MG63 (cell line): ENCODE data around the gene ADAMTS16. TPM values are rescaled to one million over a fixed set of nuclear protein-coding genes. Genes with fewer than 3 reads are reported as not detected.

ENCODE experiments used
- DNase-seq: peaks from one replicate; pipeline ENCODE4 v3.0.0-alpha.2; 2020
- H3K27me3 ChIP-seq: fragments of 250-450 bp; sonication (Bioruptor Pico); 2 replicates; pipeline ENCODE4 v1.5.1; 2020; ENCODE audit warnings: mild to moderate bottlenecking, moderate library complexity
- H3K36me3 ChIP-seq: fragments of 250-450 bp; sonication (Bioruptor Pico); 2 replicates; pipeline ENCODE4 v1.5.1; 2020; ENCODE audit warnings: mild to moderate bottlenecking, moderate library complexity
- H3K4me3 ChIP-seq: fragments of 250-450 bp; sonication (Bioruptor Pico); 2 replicates; pipeline ENCODE4 v1.5.1; 2020; ENCODE audit warnings: mild to moderate bottlenecking, moderate library complexity
- H3K9me3 ChIP-seq: fragments of 250-450 bp; sonication (Bioruptor Pico); 2 replicates; pipeline ENCODE4 v1.5.1; 2020; ENCODE audit warnings: mild to moderate bottlenecking, moderate library complexity
- total RNA-seq: library from RNA; depleted of rRNA; stranded (reverse); fragments of >200 nt; shearing (Covaris generic); gene quantifications from 2 replicates; pipeline ENCODE4 v1.2.3, GENCODE V29; 2014; ENCODE audit warnings: low replicate concordance

The ADAMTS16 gene
- total RNA-seq, 1 experiment from 2014 or later, result not detected

GRCh38 chr5:5301176-5301575 is 161.0 kb downstream of the ADAMTS16 start:
- Histone ChIP-seq H3K36me3 (no peaks in the 10 kb centered on the region), H3K27me3 (no peaks in the 10 kb centered on the region; the same call in none of the 2 replicates), H3K4me3 (no peak overlapping the region), H3K9me3 (peaks cover 2% of the 10 kb centered on the region; the same call in 1 of the 2 replicates)
- no peak for DNase-seq

DNA sequence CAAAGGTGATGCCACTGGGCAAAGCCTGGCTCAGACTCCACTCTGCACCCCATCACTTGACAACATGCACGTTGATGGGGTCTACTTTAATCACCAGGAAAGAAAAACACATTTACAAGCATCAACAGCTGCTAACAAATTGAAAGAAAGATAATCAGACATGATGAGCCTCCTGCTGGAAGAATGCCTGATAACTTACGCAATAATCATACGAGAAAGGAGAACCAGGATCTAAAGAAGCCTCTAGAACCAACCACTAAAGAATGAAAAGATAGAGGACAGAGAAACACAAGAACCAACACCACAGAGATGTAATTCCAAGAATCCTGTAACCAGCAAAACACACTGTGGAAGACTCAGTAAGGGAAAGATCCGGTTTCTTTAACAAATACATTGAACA is 162.1 kb downstream of the ADAMTS16 start:
- DNase-seq, result no peak
- H3K36me3 ChIP-seq, result no peaks in the 10 kb centered on the region
- peaks cover 2% of the 10 kb centered on the region; the same call in 1 of the 2 replicates for H3K9me3 ChIP-seq
- H3K27me3 ChIP-seq, result no peaks in the 10 kb centered on the region; the same call in none of the 2 replicates
- no peak overlapping the region for H3K4me3 ChIP-seq

DNA sequence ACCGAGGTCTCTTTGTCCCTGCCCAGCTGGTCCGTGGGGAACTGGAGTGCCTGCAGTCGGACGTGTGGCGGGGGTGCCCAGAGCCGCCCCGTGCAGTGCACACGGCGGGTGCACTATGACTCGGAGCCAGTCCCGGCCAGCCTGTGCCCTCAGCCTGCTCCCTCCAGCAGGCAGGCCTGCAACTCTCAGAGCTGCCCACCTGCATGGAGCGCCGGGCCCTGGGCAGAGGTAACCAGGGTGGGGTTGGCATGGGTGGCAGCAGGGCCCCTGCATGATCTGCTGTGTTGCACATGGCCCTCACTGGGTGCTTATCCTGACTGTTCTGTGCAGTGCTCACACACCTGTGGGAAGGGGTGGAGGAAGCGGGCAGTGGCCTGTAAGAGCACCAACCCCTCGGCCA is 163.1 kb downstream of the ADAMTS16 start:
- DNase-seq, result no peak
- Histone ChIP-seq H3K9me3 (peaks cover 2% of the 10 kb centered on the region; the same call in 1 of the 2 replicates), H3K36me3 (no peaks in the 10 kb centered on the region), H3K27me3 (no peaks in the 10 kb centered on the region; the same call in 1 of the 2 replicates), H3K4me3 (no peak overlapping the region)

DNA sequence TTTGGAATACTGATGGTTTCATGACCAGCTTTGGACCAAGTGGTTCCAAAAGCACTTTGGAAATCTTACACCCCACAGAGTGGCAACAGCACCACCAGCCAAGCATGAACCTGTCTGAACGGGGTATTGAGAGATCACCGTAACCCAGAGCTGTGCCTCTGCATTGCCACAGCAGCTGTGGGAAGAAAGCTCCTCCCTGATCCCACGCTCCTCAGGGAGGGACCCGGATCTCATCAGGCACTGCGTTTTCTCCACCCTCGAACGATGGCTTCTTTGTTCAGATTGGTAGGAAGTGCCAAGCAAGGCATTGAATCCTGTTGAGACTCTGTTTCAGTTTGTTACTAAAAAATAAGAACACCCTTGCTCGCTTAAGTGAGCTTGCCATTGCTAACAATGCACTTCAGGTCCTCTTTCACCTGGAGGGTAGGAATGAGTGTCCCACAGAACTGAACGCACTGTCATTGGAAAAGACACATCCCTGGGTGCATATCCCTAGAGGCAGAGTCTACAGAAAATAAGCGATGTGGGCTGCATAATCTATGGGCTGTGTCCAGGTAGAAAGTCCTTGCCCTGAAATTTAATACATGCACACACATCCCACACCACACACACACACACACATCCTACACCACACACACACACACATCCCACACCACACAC is 164.4 kb downstream of the ADAMTS16 start:
- Histone ChIP-seq H3K27me3 (no peaks in the 10 kb centered on the region; the same call in 1 of the 2 replicates), H3K4me3 (no peak overlapping the region), H3K36me3 (no peaks in the 10 kb centered on the region), H3K9me3 (peaks cover 2% of the 10 kb centered on the region; the same call in 1 of the 2 replicates)
- DNase-seq, result no peak

GRCh38 chr5:5306696-5307095 is 166.6 kb downstream of the ADAMTS16 start:
- no peaks in the 10 kb centered on the region for H3K36me3 ChIP-seq
- no peaks in the 10 kb centered on the region; the same call in 1 of the 2 replicates for H3K27me3 ChIP-seq
- peak; percentile 57 for DNase-seq

DNA sequence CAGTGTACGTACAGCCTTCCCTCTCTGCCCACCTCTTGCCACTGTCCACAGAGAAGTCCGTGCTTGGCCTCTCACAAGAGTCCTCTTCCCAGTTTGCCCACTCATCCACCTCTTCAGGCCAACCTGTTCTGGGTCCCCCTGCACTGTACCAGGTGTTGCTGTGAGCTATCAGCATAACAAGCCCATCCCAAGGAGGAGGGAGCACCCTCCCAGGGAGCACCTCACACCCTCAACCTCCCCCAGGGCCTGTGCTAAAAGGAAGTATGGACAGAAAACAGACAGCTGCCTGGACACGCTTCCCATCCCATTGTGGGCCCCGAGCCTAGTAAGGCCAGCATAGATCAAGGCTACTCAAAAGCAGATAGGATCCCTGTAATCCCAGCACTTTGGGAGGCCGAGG is 168.2 kb downstream of the ADAMTS16 start:
- H3K9me3 ChIP-seq, result no peaks in the 10 kb centered on the region
- no peaks in the 10 kb centered on the region for H3K27me3 ChIP-seq
- no peak for DNase-seq
- no peaks in the 10 kb centered on the region for H3K36me3 ChIP-seq
- no peak overlapping the region for H3K4me3 ChIP-seq

More at GRCh38 chr5:5306696-5307095, 166.6 kb downstream of the ADAMTS16 start:
- H3K9me3 ChIP-seq, result peaks cover 2% of the 10 kb centered on the region; the same call in 1 of the 2 replicates
- no peak overlapping the region for H3K4me3 ChIP-seq

- Histone ChIP-seq H3K9me3 (no peaks in the 10 kb centered on the region), H3K4me3 (no peak overlapping the region), H3K36me3 (no peaks in the 10 kb centered on the region), H3K27me3 (no peaks in the 10 kb centered on the region)
- DNase-seq, result no peak
Measured at GRCh38 chr5:5309645-5310044, 169.5 kb downstream of the ADAMTS16 start.

GRCh38 chr5:5313101-5313635 is 173.0 kb downstream of the ADAMTS16 start:
- H3K36me3 ChIP-seq, result no peaks in the 10 kb centered on the region

GRCh38 chr5:5314166-5314565 is 174.0 kb downstream of the ADAMTS16 start:
- no peak overlapping the region for H3K4me3 ChIP-seq
- H3K36me3 ChIP-seq, result no peaks in the 10 kb centered on the region
- H3K27me3 ChIP-seq, result peaks cover 4% of the 10 kb centered on the region; the same call in 1 of the 2 replicates
- no peak for DNase-seq
- H3K9me3 ChIP-seq, result no peaks in the 10 kb centered on the region

More at GRCh38 chr5:5313101-5313635, 173.0 kb downstream of the ADAMTS16 start:
- no peak for DNase-seq
- no peaks in the 10 kb centered on the region for H3K9me3 ChIP-seq
- H3K27me3 ChIP-seq, result no peaks in the 10 kb centered on the region
- H3K4me3 ChIP-seq, result no peak overlapping the region

GRCh38 chr5:5314626-5315025 is 174.5 kb downstream of the ADAMTS16 start:
- Histone ChIP-seq H3K4me3 (no peak overlapping the region), H3K36me3 (no peaks in the 10 kb centered on the region), H3K27me3 (peaks cover 8% of the 10 kb centered on the region; the same call in 1 of the 2 replicates), H3K9me3 (no peaks in the 10 kb centered on the region)
- no peak for DNase-seq

- DNase-seq, result no peak
- no peaks in the 10 kb centered on the region for H3K36me3 ChIP-seq
- H3K27me3 ChIP-seq, result peaks cover 8% of the 10 kb centered on the region; the same call in 1 of the 2 replicates
- H3K4me3 ChIP-seq, result no peak overlapping the region
- no peaks in the 10 kb centered on the region for H3K9me3 ChIP-seq
Measured at GRCh38 chr5:5315068-5315980, 175.2 kb downstream of the ADAMTS16 start.

DNA sequence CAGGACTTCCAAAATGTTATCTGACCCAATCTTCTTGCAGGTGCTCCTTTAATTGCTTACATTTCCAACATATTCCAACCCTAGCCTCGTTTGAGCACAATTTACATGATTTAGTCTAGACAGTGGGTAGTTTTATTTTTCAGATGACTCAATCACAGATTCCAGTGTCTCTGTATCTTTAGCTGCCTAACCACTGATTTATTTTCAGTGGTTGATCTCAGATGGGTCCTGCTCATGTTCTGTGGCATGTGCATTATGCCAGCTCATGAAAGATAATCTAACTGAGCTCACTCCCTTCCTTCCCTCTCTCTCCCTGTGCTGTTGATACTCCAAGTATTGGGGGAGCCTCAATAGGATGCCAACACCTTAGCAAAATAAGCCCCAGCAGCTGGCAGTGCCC is 176.2 kb downstream of the ADAMTS16 start:
- Histone ChIP-seq H3K36me3 (no peaks in the 10 kb centered on the region), H3K27me3 (peaks cover 12% of the 10 kb centered on the region; the same call in 1 of the 2 replicates), H3K9me3 (no peaks in the 10 kb centered on the region), H3K4me3 (no peak overlapping the region)
- DNase-seq, result no peak

- DNase-seq, result no peak
- Histone ChIP-seq H3K9me3 (no peaks in the 10 kb centered on the region), H3K4me3 (no peak overlapping the region), H3K36me3 (no peaks in the 10 kb centered on the region), H3K27me3 (peaks cover 24% of the 10 kb centered on the region; the same call in 1 of the 2 replicates)
Measured at GRCh38 chr5:5317976-5318375, 177.8 kb downstream of the ADAMTS16 start.

DNA sequence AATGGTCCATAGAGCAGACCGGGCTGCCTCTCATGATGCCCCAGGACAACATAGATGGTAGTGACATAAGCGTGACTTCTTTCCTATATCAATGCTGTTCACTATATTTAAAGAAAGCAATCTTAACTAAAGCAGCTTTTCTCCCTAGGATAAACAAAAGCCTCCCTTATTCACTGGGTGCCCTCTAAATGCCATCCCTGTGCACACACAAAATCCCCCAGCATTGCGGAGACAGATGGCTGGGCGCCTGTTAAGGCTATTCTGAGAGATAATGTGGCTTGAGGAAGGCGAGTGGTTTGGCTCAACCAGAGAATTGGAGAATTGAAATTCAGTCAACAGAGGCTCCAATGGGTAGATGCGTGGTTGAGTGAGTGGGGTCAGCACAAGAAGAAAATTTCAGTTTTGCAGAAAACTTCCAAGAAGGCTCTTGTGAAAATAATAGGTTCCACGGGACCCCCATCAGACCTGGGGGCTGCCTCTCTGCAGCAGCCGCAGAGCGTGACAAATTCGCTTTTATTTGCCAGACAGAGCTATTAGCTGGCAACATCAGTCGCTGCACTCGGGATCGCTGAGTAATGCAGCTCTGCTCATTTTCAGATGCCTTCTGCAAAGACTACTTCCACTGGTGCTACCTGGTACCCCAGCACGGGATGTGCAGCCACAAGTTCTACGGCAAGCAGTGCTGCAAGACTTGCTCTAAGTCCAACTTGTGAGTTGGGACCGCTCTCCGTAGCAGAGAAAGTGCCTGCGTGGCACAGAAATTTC is 178.5 kb downstream of the ADAMTS16 start:
- Histone ChIP-seq H3K36me3 (no peaks in the 10 kb centered on the region), H3K4me3 (no peak overlapping the region), H3K27me3 (peaks cover 24% of the 10 kb centered on the region; the same call in 1 of the 2 replicates), H3K9me3 (no peaks in the 10 kb centered on the region)
- DNase-seq, result peak; percentile 46

DNA sequence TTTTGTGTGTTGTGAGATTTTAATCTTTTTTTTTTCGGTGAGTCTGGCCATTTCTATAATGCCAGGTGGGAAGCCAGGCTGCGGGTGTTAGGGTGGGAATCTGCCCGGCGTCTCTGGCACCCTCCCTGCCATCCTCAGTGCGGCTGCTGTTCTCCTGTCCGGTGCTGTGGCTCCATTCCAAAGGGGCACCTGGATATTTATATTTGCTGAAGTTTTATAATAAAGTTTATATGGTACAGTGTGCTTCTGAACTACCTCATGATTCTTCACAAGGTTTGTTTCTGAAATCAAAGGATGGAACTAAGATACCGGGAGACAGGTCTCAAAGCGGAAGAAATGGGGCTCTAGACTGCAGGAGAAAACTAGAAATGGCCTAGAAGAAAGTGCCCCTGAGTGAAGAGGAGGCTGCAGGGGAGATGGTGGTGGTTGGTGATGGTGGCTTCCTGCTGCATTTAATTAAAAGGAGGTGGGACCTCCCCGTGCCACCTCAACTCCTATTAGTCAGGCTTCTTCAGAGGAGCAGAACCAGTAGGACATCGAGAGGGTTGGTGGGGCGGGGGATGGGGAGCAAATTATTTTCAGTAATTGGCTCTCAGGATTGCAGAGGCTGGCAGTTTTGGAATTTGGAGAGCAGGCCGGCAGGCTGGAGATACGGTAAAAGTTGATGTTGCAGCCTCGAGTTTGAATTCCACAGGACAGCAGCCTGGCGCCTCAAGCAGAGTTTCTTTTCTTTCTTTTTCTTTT is 180.1 kb downstream of the ADAMTS16 start:
- Histone ChIP-seq H3K36me3 (no peaks in the 10 kb centered on the region), H3K4me3 (no peak overlapping the region), H3K27me3 (peaks cover 24% of the 10 kb centered on the region; the same call in 1 of the 2 replicates), H3K9me3 (no peaks in the 10 kb centered on the region)
- no peak for DNase-seq
